Epithelial cell of proximal tubule (primary cell): ENCODE data around the gene CCSER2. TPM values are rescaled to one million over a fixed set of nuclear protein-coding genes. Genes with fewer than 3 reads are reported as not detected.
A peak's percentile ranks its signal among the peaks of the same experiment; 100 is the strongest.

Experiments used
- DNase-seq: peaks from one replicate; pipeline ENCODE4 v3.0.0-alpha.2; 2011; ENCODE audit warnings: low read depth
- H3K4me3 ChIP-seq: 2 replicates; pipeline ENCODE4 v1.5.1; 2011; ENCODE audit warnings: low read depth, mild to moderate bottlenecking, low read length
- CTCF ChIP-seq: conservative IDR thresholded peaks from 2 replicates; pipeline ENCODE4 v1.5.1; 2012; ENCODE audit warnings: low read depth, mild to moderate bottlenecking, low read length
- total RNA-seq: library from RNA; depleted of rRNA; stranded (reverse); fragments of >200 nt; gene quantifications from 2 replicates; pipeline ENCODE4 v1.2.3, GENCODE V29; 2015

CCSER2 gene
- total RNA-seq, 1 donor from 2014 or later, result 8.8 TPM

GRCh38 chr10:84329986-84330651, 1.7 kb downstream of the CCSER2 start:
- H3K4me3 ChIP-seq, result peak overlapping the region; percentile 65
- no peak for DNase-seq
- no peak for TF ChIP-seq CTCF

- DNase-seq, result no peak
- no peak for TF ChIP-seq CTCF
- H3K4me3 ChIP-seq, result no peak overlapping the region
These were observed 2.7 kb downstream of the CCSER2 start for GRCh38 chr10:84331091-84331490.

GRCh38 chr10:84333864-84334451, 5.6 kb downstream of the CCSER2 start:
- TF ChIP-seq CTCF, result no peak
- DNase-seq, result no peak
- no peak overlapping the region for H3K4me3 ChIP-seq

- no peak for DNase-seq
- no peak for TF ChIP-seq CTCF
- H3K4me3 ChIP-seq, result no peak overlapping the region
These were observed 6.4 kb downstream of the CCSER2 start for GRCh38 chr10:84334811-84335210.

GRCh38 chr10:84335516-84335915, 7.1 kb downstream of the CCSER2 start:
- no peak overlapping the region for H3K4me3 ChIP-seq
- no peak for DNase-seq
- no peak for TF ChIP-seq CTCF

- H3K4me3 ChIP-seq, result no peak overlapping the region
- DNase-seq, result no peak
- no peak for TF ChIP-seq CTCF
These were observed 8.2 kb downstream of the CCSER2 start for GRCh38 chr10:84336406-84337090.
